Measurements from ENCODE around the gene DCAF8.

The DCAF8 gene

DNA sequence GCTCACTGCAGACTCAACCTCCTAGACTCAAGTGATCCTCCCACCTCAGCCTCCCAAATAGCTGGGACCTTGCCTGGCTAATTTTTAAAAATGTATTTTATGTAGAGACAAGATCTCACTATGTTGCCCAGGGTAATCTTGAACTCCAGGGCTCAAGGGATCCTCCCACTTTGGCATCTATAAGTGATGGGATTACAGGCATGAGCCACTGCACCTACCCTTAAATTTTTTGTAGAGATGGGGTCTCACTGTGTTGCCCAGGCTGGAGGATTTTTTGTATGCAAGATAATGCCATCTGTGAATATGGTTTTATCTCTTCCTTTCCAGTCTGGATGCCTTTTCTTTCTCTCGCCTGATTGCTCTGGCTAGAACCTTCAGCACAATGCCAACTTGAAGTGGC is 8.7 kb upstream of the DCAF8 start:
- Histone ChIP-seq H3K4me3 (replicated peaks; ENCODE audit: insufficient read depth, low read length) (no peak overlapping the region), H3K27ac (replicated peaks) (no peak overlapping the region), H3K27me3 (ENCODE audit: insufficient read depth, poor library complexity, severe bottlenecking) (no peaks in the 10 kb centered on the region)
- DNase-seq (ENCODE audit: low read depth in 1 of 2, low spot score in 1 of 2), result no peak
- TF ChIP-seq, protein P1, sequence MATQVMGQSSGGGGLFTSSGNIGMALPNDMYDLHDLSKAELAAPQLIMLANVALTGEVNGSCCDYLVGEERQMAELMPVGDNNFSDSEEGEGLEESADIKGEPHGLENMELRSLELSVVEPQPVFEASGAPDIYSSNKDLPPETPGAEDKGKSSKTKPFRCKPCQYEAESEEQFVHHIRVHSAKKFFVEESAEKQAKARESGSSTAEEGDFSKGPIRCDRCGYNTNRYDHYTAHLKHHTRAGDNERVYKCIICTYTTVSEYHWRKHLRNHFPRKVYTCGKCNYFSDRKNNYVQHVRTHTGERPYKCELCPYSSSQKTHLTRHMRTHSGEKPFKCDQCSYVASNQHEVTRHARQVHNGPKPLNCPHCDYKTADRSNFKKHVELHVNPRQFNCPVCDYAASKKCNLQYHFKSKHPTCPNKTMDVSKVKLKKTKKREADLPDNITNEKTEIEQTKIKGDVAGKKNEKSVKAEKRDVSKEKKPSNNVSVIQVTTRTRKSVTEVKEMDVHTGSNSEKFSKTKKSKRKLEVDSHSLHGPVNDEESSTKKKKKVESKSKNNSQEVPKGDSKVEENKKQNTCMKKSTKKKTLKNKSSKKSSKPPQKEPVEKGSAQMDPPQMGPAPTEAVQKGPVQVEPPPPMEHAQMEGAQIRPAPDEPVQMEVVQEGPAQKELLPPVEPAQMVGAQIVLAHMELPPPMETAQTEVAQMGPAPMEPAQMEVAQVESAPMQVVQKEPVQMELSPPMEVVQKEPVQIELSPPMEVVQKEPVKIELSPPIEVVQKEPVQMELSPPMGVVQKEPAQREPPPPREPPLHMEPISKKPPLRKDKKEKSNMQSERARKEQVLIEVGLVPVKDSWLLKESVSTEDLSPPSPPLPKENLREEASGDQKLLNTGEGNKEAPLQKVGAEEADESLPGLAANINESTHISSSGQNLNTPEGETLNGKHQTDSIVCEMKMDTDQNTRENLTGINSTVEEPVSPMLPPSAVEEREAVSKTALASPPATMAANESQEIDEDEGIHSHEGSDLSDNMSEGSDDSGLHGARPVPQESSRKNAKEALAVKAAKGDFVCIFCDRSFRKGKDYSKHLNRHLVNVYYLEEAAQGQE (IDR thresholded peaks at IDR 0.05; ENCODE audit: insufficient replicate concordance, low read depth), result no peak
- TF ChIP-seq POLR2AphosphoS5 (IDR thresholded peaks at IDR 0.05; ENCODE audit: low read depth) (no peak), GABPA (IDR thresholded peaks at IDR 0.05; ENCODE audit: low read depth) (no peak), SPI1 (IDR thresholded peaks at IDR 0.05; ENCODE audit: borderline replicate concordance, low read depth) (no peak)
- TF ChIP-seq, protein P2, sequence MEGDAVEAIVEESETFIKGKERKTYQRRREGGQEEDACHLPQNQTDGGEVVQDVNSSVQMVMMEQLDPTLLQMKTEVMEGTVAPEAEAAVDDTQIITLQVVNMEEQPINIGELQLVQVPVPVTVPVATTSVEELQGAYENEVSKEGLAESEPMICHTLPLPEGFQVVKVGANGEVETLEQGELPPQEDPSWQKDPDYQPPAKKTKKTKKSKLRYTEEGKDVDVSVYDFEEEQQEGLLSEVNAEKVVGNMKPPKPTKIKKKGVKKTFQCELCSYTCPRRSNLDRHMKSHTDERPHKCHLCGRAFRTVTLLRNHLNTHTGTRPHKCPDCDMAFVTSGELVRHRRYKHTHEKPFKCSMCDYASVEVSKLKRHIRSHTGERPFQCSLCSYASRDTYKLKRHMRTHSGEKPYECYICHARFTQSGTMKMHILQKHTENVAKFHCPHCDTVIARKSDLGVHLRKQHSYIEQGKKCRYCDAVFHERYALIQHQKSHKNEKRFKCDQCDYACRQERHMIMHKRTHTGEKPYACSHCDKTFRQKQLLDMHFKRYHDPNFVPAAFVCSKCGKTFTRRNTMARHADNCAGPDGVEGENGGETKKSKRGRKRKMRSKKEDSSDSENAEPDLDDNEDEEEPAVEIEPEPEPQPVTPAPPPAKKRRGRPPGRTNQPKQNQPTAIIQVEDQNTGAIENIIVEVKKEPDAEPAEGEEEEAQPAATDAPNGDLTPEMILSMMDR (IDR thresholded peaks at IDR 0.05; ENCODE audit: insufficient read depth, low read length), result no peak

DNA sequence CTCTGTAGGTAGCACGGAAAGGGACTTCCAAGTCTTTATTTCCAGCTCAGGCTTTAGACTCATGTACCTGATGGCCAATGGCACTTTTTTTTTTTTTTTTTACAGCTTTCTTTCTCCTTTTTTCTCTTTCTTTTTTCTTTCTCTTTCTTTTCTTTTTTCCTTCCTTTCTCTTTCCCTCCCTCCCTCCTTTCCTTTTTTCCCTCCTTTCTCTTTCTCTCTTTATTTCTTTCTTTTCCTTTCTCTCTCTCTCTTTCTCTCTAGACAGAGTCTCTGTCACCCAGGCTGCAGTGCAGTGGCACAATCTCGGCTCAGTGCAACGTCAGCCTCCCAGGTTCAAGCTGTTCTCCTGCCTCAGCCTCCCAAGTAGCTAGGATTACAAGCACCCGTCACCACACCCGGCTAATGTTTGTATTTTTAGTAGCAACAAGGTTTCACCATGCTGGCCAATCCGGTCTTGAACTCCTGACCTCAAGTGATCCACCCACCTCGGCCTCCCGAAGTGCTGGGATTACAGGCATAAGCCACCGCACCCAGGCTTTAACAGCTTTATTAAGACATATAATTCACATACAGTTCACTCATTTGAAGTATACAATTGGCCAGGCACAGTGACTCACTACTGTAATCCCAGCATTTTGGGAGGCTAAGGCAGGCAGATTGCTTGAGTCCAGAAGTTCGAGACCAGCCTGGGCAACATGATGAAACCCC is 5.1 kb upstream of the DCAF8 start:
- H3K27me3 ChIP-seq (ENCODE audit: insufficient read depth, poor library complexity, severe bottlenecking), result no peaks in the 10 kb centered on the region
- no peak for TF ChIP-seq POLR2AphosphoS5 (IDR thresholded peaks at IDR 0.05; ENCODE audit: low read depth)
- TF ChIP-seq, protein P2 (IDR thresholded peaks at IDR 0.05; ENCODE audit: insufficient read depth, low read length), result no peak
- TF ChIP-seq, protein P1 (IDR thresholded peaks at IDR 0.05; ENCODE audit: insufficient replicate concordance, low read depth), result no peak
- no peak for TF ChIP-seq SPI1 (IDR thresholded peaks at IDR 0.05; ENCODE audit: borderline replicate concordance, low read depth)
- TF ChIP-seq GABPA (IDR thresholded peaks at IDR 0.05; ENCODE audit: low read depth), result no peak
- no peak overlapping the region for H3K27ac ChIP-seq (replicated peaks)
- H3K4me3 ChIP-seq (replicated peaks; ENCODE audit: insufficient read depth, low read length), result no peak overlapping the region
- DNase-seq (ENCODE audit: low read depth in 1 of 2, low spot score in 1 of 2), result no peak

DNA sequence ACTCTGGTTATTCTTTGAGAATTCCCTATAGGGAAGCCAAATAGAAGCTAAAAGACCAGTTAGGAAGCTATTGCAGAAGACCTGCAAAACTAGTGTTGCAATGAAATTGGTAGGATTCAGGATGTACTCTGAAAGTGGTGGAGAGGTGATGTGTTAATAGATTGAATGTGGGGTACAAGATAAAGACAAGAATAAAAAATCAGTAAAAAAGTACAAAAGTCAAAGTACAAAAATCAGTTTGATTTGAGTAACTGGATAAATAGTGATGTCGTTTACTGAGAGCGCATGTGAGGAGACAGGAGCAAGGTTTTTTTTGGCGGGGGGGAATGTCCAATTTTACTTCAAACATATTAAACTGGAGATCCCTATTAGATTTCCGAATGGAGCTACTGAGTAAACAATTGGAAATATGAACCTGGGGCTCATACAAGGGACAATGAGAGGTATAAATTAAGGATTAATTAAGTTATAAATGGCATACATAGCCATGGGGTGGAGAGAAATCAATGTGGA is 2.5 kb upstream of the DCAF8 start:
- no peak for DNase-seq (ENCODE audit: low read depth in 1 of 2, low spot score in 1 of 2)
- Histone ChIP-seq H3K4me3 (replicated peaks; ENCODE audit: insufficient read depth, low read length) (no peak overlapping the region), H3K27ac (replicated peaks) (no peak overlapping the region), H3K27me3 (ENCODE audit: insufficient read depth, poor library complexity, severe bottlenecking) (no peaks in the 10 kb centered on the region)
- TF ChIP-seq SPI1 (IDR thresholded peaks at IDR 0.05; ENCODE audit: borderline replicate concordance, low read depth), result no peak
- TF ChIP-seq, protein P1 (IDR thresholded peaks at IDR 0.05; ENCODE audit: insufficient replicate concordance, low read depth), result no peak
- no peak for TF ChIP-seq GABPA (IDR thresholded peaks at IDR 0.05; ENCODE audit: low read depth)
- TF ChIP-seq POLR2AphosphoS5 (IDR thresholded peaks at IDR 0.05; ENCODE audit: low read depth), result no peak

Measured in HL-60 (cell line).